Neural progenitor cell (in vitro differentiated cells): ENCODE results near the gene LSP1.

ENCODE experiments used
- EZH2 ChIP-seq: fragments of 200-600 bp; sonication (generic); IDR thresholded peaks from 2 replicates; pipeline ENCODE4 v1.6.1; 2017; ENCODE audit warnings: antibody characterized with exemption, mild to moderate bottlenecking, moderate library complexity
- EZH2phosphoT487 ChIP-seq: fragments of 200-600 bp; sonication (generic); IDR thresholded peaks from 2 replicates; pipeline ENCODE4 v1.6.1; 2017; ENCODE audit warnings: antibody characterized with exemption
- TF ChIP-seq, protein P1 (sequence below): fragments of 200-600 bp; sonication (generic); IDR thresholded peaks from 2 replicates; pipeline ENCODE4 v1.5.1; 2017; ENCODE audit warnings: antibody characterized with exemption, mild to moderate bottlenecking

GRCh38 chr11:1873048-1873812 lies 20.3 kb downstream of the LSP1 start:
- TF ChIP-seq, protein P1, sequence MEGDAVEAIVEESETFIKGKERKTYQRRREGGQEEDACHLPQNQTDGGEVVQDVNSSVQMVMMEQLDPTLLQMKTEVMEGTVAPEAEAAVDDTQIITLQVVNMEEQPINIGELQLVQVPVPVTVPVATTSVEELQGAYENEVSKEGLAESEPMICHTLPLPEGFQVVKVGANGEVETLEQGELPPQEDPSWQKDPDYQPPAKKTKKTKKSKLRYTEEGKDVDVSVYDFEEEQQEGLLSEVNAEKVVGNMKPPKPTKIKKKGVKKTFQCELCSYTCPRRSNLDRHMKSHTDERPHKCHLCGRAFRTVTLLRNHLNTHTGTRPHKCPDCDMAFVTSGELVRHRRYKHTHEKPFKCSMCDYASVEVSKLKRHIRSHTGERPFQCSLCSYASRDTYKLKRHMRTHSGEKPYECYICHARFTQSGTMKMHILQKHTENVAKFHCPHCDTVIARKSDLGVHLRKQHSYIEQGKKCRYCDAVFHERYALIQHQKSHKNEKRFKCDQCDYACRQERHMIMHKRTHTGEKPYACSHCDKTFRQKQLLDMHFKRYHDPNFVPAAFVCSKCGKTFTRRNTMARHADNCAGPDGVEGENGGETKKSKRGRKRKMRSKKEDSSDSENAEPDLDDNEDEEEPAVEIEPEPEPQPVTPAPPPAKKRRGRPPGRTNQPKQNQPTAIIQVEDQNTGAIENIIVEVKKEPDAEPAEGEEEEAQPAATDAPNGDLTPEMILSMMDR: no peak
- no peak for TF ChIP-seq EZH2
- no peak for TF ChIP-seq EZH2phosphoT487
